HG02840 (cell line): ENCODE results near the gene ZNF831.

ENCODE experiments used
- ATAC-seq: cut with Tn5 transposase; IDR thresholded peaks from one replicate; pipeline ENCODE4 v1.9.1; 2021; ENCODE audit warnings: mild to moderate bottlenecking, moderate library complexity, moderate number of reproducible peaks; ENCODE audit not compliant: unreplicated experiment, low FRiP score

ZNF831 gene

GRCh38 chr20:59177266-59178250, 13.9 kb downstream of the ZNF831 start:
- ATAC-seq = no peak

GRCh38 chr20:59178983-59179595, 15.5 kb downstream of the ZNF831 start:
- no peak for ATAC-seq

- no peak for ATAC-seq
These were observed 16.4 kb downstream of the ZNF831 start for GRCh38 chr20:59179988-59180387.

GRCh38 chr20:59181936-59182335, 18.3 kb downstream of the ZNF831 start:
- ATAC-seq = no peak

GRCh38 chr20:59182401-59183044, 18.9 kb downstream of the ZNF831 start:
- no peak for ATAC-seq

GRCh38 chr20:59183751-59184150, 20.1 kb downstream of the ZNF831 start:
- no peak for ATAC-seq

- no peak for ATAC-seq
These were observed 21.3 kb downstream of the ZNF831 start for GRCh38 chr20:59184880-59185447.

GRCh38 chr20:59185809-59186208, 22.2 kb downstream of the ZNF831 start:
- ATAC-seq = no peak

- ATAC-seq = no peak
These were observed 26.8 kb downstream of the ZNF831 start for GRCh38 chr20:59190466-59190865.

- no peak for ATAC-seq
These were observed 27.6 kb downstream of the ZNF831 start for GRCh38 chr20:59191036-59191755.

- no peak for ATAC-seq
These were observed 28.3 kb downstream of the ZNF831 start for GRCh38 chr20:59191756-59192532.

GRCh38 chr20:59192533-59192896, 28.9 kb downstream of the ZNF831 start:
- ATAC-seq = no peak

GRCh38 chr20:59193325-59193724, 29.7 kb downstream of the ZNF831 start:
- ATAC-seq = no peak

- no peak for ATAC-seq
These were observed 30.7 kb downstream of the ZNF831 start for GRCh38 chr20:59194023-59194935.

GRCh38 chr20:59195316-59195993, 31.8 kb downstream of the ZNF831 start:
- ATAC-seq = no peak

- no peak for ATAC-seq
These were observed 40.7 kb downstream of the ZNF831 start for GRCh38 chr20:59204165-59204894.

- ATAC-seq = no peak
These were observed 41.4 kb downstream of the ZNF831 start for GRCh38 chr20:59205044-59205443.
